CD14-positive monocyte (primary cell): ENCODE measurements around the gene RNF130. TPM values are rescaled to one million over a fixed set of nuclear protein-coding genes. Genes with fewer than 3 reads are reported as not detected.

Source experiments
- DNase-seq, 3 donors: peaks; one replicate each; pipeline ENCODE4 v3.0.0-alpha.2; 2011 to 2022
- H2AFZ ChIP-seq: 2 replicates; pipeline ENCODE4 v1.6.0; 2012; ENCODE audit warnings: mild to moderate bottlenecking, low read depth, low read length, inconsistent platforms; ENCODE audit not compliant: insufficient read depth, poor library complexity, severe bottlenecking
- H3K27ac ChIP-seq, 2 donors: 1 replicate in 1 of 2; 2 replicates in 1 of 2; pipeline ENCODE4 v1.5.1; 2012 to 2013; ENCODE audit warnings: low read length in 2 of 2, control low read depth in 1 of 2, inconsistent platforms in 1 of 2, low read depth in 1 of 2, mild to moderate bottlenecking in 1 of 2
- H3K27me3 ChIP-seq, 2 donors: one replicate each; pipeline versions ENCODE4 v1.6.0 to v1.6.1; 2011 to 2013; ENCODE audit warnings: low read length in 2 of 2; ENCODE audit not compliant: control insufficient read depth in 2 of 2, insufficient read depth in 2 of 2
- H3K36me3 ChIP-seq, 2 donors: replicated peaks in 1 of 2; 1 replicate in 1 of 2; 2 replicates in 1 of 2; pipeline versions ENCODE4 v1.5.1 to v1.6.1; 2012 to 2013; ENCODE audit warnings: low read length in 2 of 2, control low read depth in 1 of 2, inconsistent platforms in 1 of 2, mild to moderate bottlenecking in 1 of 2; ENCODE audit not compliant: insufficient read depth in 2 of 2, control insufficient read depth in 1 of 2
- H3K4me1 ChIP-seq, 2 donors: 1 replicate in 1 of 2; 2 replicates in 1 of 2; pipeline versions ENCODE4 v1.5.1 to v1.6.1; 2012 to 2013; ENCODE audit warnings: low read length in 2 of 2, control low read depth in 1 of 2, inconsistent platforms in 1 of 2, mild to moderate bottlenecking in 1 of 2, moderate library complexity in 1 of 2; ENCODE audit not compliant: insufficient read depth in 2 of 2, control insufficient read depth in 1 of 2
- H3K4me2 ChIP-seq: replicated peaks from 2 replicates; pipeline ENCODE3; 2012; ENCODE audit warnings: low read length, moderate library complexity, mild to moderate bottlenecking; ENCODE audit not compliant: poor library complexity, severe bottlenecking; ENCODE audit errors: extremely low read depth
- H3K4me3 ChIP-seq, 3 experiments: fragments of 200-600 bp in 1 of 3; sonication (generic) in 1 of 3; replicated peaks in 1 of 3; 1 replicate in 2 of 3; 2 replicates in 1 of 3; pipeline ENCODE4 v1.5.1; 2011 to 2013; ENCODE audit warnings: low read length in 3 of 3, mild to moderate bottlenecking in 3 of 3, control low read depth in 2 of 3, low read depth in 2 of 3, inconsistent platforms in 1 of 3, moderate library complexity in 1 of 3
- H3K79me2 ChIP-seq: 2 replicates; pipeline ENCODE4 v1.6.0; 2012; ENCODE audit warnings: mild to moderate bottlenecking, control low read depth, inconsistent platforms, low read length, moderate library complexity; ENCODE audit not compliant: insufficient read depth
- H3K9ac ChIP-seq: 2 replicates; pipeline ENCODE4 v1.6.0; 2017; ENCODE audit warnings: low read length, mild to moderate bottlenecking; ENCODE audit not compliant: insufficient read depth, poor library complexity, severe bottlenecking
- H3K9me3 ChIP-seq, 2 donors: replicated peaks in 1 of 2; 1 replicate in 1 of 2; 2 replicates in 1 of 2; pipeline versions ENCODE4 v1.5.1 to v1.6.1; 2012 to 2013; ENCODE audit warnings: low read length in 2 of 2, control low read depth in 1 of 2; ENCODE audit not compliant: control insufficient read depth in 1 of 2, insufficient read depth in 1 of 2
- H4K20me1 ChIP-seq: 2 replicates; pipeline ENCODE4 v1.6.0; 2012; ENCODE audit warnings: mild to moderate bottlenecking, low read length, control low read depth, moderate library complexity; ENCODE audit not compliant: insufficient read depth
- H3K27ac Mint-ChIP-seq, 7 donors: one replicate each; pipeline ENCODE4 v1.8.0; 2020; ENCODE audit warnings: mild to moderate bottlenecking in 7 of 7, mixed read lengths in 7 of 7, moderate library complexity in 6 of 7, inconsistent platforms in 2 of 7
- H3K27me3 Mint-ChIP-seq, 3 donors: one replicate each; pipeline ENCODE4 v1.8.0; 2021 to 2022; ENCODE audit warnings: low read depth in 3 of 3, mild to moderate bottlenecking in 3 of 3, mixed read lengths in 3 of 3, moderate library complexity in 3 of 3, inconsistent platforms in 1 of 3
- H3K36me3 Mint-ChIP-seq, 2 donors: one replicate each; pipeline ENCODE4 v1.8.0; 2020; ENCODE audit warnings: mixed read lengths in 2 of 2, inconsistent platforms in 1 of 2, mild to moderate bottlenecking in 1 of 2
- H3K4me1 Mint-ChIP-seq: one replicate; pipeline ENCODE4 v1.8.0; 2020; ENCODE audit warnings: mild to moderate bottlenecking, mixed read lengths
- H3K4me3 Mint-ChIP-seq, 2 donors: one replicate each; pipeline ENCODE4 v1.8.0; 2020; ENCODE audit warnings: mild to moderate bottlenecking in 2 of 2, mixed read lengths in 2 of 2, moderate library complexity in 1 of 2
- H3K9me3 Mint-ChIP-seq, 7 donors: one replicate each; pipeline ENCODE4 v1.8.0; 2020 to 2022; ENCODE audit warnings: mixed read lengths in 7 of 7, mild to moderate bottlenecking in 6 of 7, moderate library complexity in 6 of 7, inconsistent platforms in 2 of 7
- WGBS: methylation state at CpG from one replicate; pipeline ENCODE4 v1.1.5; 2013; ENCODE audit warnings: missing lambda C conversion rate; ENCODE audit not compliant: insufficient coverage; 5-methylcytosine and 5-hydroxymethylcytosine counted together
- intact Hi-C, 2 donors: fragments of 100-400 bp; cut with micrococcal nuclease; formaldehyde crosslinking; loops; one replicate each; pipeline versions ENCODE4 v1.15.0 to v1.15.1; 2023
- polyA plus RNA-seq, 3 donors: library from polyadenylated mRNA; depleted of rRNA in 1 of 3; unstranded in 2 of 3; stranded (reverse) in 1 of 3; fragments of 300-500 nt in 2 of 3; fragments of >200 nt in 1 of 3; fragmentation: Illumina TruSeq in 2 of 3; gene quantifications; 1 replicate in 2 of 3; 2 replicates in 1 of 3; pipeline ENCODE4 v1.2.3, GENCODE V29; 2012 to 2021
- TF ChIP-seq, protein P1 (sequence below): fragments of 200-600 bp; IDR thresholded peaks from one replicate; pipeline ENCODE4 v1.8.0; 2022; ENCODE audit warnings: antibody characterized with exemption, mild to moderate bottlenecking

Gene RNF130
- polyA plus RNA-seq, 3 donors: 294 to 439 (median 376) TPM

DNA sequence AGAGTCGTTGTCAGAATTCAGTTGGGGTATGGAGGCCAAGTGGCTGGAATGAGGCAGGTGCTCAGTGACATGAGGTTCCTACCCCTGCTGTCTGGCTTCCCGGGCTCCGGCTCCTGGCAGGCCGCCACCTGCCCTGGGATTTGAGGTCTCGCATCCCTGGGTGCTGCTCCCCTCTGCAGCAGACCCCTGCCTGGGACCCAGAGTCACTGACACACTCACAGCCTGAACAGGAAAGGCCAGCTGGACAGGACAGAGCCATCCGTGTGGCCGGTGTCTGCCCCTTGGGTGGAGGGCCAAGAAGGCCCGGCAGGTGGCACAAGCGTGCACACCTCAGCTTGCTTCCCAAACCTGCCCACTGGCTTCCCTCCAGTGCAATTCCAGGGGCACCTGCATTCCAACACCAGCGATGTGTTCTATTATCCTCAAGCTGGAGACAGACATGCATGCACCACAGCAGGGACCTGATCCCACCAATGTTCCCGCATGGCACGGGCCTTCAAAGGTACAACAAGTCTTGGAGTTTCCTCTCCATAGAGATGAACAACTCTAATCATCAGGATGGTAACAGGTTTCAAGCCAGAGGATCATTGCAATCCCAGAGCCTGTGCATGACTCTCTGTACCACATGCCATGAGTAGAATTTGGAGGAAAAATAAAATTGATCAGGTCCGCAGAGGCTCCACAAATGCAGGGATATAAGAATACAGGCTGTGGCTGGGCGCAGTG is 45.6 kb upstream of the RNF130 start:
- intact Hi-C loops: no loop called here
- H3K9ac ChIP-seq: no peak overlapping the region
- no peak for DNase-seq
- no peaks in the 10 kb centered on the region for H3K79me2 ChIP-seq
- no peaks in the 10 kb centered on the region for H3K27me3 ChIP-seq
- H3K4me3 Mint-ChIP-seq: no peak overlapping the region
- H3K4me1 ChIP-seq: no peaks in the 10 kb centered on the region
- TF ChIP-seq, protein P1, sequence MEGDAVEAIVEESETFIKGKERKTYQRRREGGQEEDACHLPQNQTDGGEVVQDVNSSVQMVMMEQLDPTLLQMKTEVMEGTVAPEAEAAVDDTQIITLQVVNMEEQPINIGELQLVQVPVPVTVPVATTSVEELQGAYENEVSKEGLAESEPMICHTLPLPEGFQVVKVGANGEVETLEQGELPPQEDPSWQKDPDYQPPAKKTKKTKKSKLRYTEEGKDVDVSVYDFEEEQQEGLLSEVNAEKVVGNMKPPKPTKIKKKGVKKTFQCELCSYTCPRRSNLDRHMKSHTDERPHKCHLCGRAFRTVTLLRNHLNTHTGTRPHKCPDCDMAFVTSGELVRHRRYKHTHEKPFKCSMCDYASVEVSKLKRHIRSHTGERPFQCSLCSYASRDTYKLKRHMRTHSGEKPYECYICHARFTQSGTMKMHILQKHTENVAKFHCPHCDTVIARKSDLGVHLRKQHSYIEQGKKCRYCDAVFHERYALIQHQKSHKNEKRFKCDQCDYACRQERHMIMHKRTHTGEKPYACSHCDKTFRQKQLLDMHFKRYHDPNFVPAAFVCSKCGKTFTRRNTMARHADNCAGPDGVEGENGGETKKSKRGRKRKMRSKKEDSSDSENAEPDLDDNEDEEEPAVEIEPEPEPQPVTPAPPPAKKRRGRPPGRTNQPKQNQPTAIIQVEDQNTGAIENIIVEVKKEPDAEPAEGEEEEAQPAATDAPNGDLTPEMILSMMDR: no peak
- H3K36me3 ChIP-seq: no peaks in the 10 kb centered on the region
- H3K4me1 Mint-ChIP-seq: no peaks in the 10 kb centered on the region
- H3K36me3 Mint-ChIP-seq: no peaks in the 10 kb centered on the region
- H2AFZ ChIP-seq: no peak overlapping the region
- H4K20me1 ChIP-seq: no peaks in the 10 kb centered on the region
- peaks cover 0 to 7% (median 3%) of the 10 kb centered on the region in 3 donors for H3K27me3 Mint-ChIP-seq
- no peak overlapping the region for H3K4me2 ChIP-seq
- no peak overlapping the region for H3K27ac ChIP-seq
- H3K9me3 ChIP-seq: no peaks in the 10 kb centered on the region
- WGBS: 98% methylated on average over 10 of the region's 14 CpGs
- no peak overlapping the region for H3K4me3 ChIP-seq
- peak overlapping the region in 1 of 7 donors; percentile 46 for H3K27ac Mint-ChIP-seq
- H3K9me3 Mint-ChIP-seq: no peaks in the 10 kb centered on the region

DNA sequence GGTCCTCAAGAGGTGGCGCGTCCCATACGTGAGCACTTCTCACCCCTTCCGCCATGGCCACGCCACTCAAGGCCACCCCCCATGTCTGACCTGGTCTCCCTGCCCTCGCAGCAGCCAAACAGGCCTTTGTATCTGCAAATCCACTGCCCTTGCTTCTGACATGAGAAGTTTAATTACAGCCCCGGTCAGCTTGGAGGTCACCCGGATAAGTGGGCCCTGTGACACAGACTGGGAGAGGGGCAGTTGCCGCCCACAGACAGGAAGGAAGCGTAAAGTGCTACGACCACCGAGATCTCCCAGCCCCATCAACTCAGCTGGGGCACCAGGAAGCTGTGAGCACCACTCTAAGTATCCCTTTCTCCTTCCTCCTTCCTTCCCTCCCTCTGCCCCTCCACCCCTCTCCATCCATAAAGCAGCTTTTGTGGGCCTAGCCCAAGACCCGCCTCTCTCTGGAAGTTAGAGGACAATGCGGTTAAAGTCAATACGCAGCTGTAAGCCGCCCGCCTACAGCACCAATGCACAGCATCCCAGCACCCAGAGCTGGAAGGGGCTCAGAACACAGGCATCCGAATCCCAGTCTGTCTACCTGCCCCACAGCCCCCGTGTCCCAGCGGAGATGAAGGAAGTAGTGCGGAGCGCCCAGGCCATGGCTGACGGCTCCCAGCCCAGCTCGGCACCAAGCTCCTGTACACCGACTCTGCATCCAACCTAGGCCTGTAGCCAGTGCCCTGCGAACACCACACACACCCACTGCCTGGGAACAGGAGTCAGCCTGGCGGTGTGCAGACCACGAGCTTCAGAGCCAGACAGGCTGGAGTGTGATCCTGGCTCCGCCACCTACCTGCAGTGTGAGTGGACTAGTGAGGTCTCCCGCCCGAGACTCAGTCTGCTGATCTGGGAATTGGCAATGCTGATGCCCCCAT is 44.8 kb upstream of the RNF130 start:
- no peak overlapping the region for H3K27ac ChIP-seq
- H4K20me1 ChIP-seq: no peaks in the 10 kb centered on the region
- H3K4me1 Mint-ChIP-seq: no peaks in the 10 kb centered on the region
- no peak overlapping the region for H3K4me3 Mint-ChIP-seq
- H3K36me3 ChIP-seq: no peaks in the 10 kb centered on the region
- H3K4me2 ChIP-seq: no peak overlapping the region
- TF ChIP-seq, protein P1: no peak
- intact Hi-C loops: no loop called here
- H3K9me3 ChIP-seq: no peaks in the 10 kb centered on the region
- H3K4me3 ChIP-seq: no peak overlapping the region
- no peaks in the 10 kb centered on the region for H3K4me1 ChIP-seq
- no peaks in the 10 kb centered on the region for H3K27me3 ChIP-seq
- H3K27me3 Mint-ChIP-seq: peaks cover 0 to 5% (median 0%) of the 10 kb centered on the region in 3 donors
- no peak for DNase-seq
- H3K79me2 ChIP-seq: no peaks in the 10 kb centered on the region
- H3K36me3 Mint-ChIP-seq: no peaks in the 10 kb centered on the region
- WGBS: 85% methylated on average over 27 of the region's 31 CpGs
- H3K9ac ChIP-seq: no peak overlapping the region
- H3K9me3 Mint-ChIP-seq: no peaks in the 10 kb centered on the region
- no peak overlapping the region for H2AFZ ChIP-seq
- peak overlapping the region in 1 of 7 donors; percentile 46 for H3K27ac Mint-ChIP-seq
